H9 (cell line): ENCODE data around the gene ITGB8. TPM values are rescaled to one million over a fixed set of nuclear protein-coding genes. Genes with fewer than 3 reads are reported as not detected.

Source experiments
- DNase-seq: peaks from one replicate; pipeline ENCODE4 v3.0.0-alpha.2; 2017
- H2AFZ ChIP-seq: one replicate; pipeline ENCODE4 v1.6.1; 2013; ENCODE audit warnings: mild to moderate bottlenecking, low read length, control low read depth, moderate library complexity
- H2AK5ac ChIP-seq: 2 replicates; pipeline ENCODE4 v1.6.1; 2013; ENCODE audit warnings: low read length, control low read depth, mixed read lengths; ENCODE audit not compliant: insufficient read length
- H2BK120ac ChIP-seq: one replicate; pipeline ENCODE4 v1.6.1; 2013; ENCODE audit warnings: low read depth, mild to moderate bottlenecking, low read length, control low read depth, inconsistent platforms; ENCODE audit not compliant: poor library complexity, severe bottlenecking
- H2BK12ac ChIP-seq: 2 replicates; pipeline ENCODE4 v1.6.1; 2013; ENCODE audit warnings: low read length, control low read depth, mixed read lengths, low read depth; ENCODE audit not compliant: insufficient read length
- H2BK15ac ChIP-seq: 2 replicates; pipeline ENCODE4 v1.6.1; 2013; ENCODE audit warnings: low read depth, low read length, control low read depth
- H2BK20ac ChIP-seq: one replicate; pipeline ENCODE4 v1.6.1; 2013; ENCODE audit warnings: low read depth, mild to moderate bottlenecking, low read length, control low read depth, inconsistent platforms; ENCODE audit not compliant: poor library complexity, severe bottlenecking
- H2BK5ac ChIP-seq: 2 replicates; pipeline ENCODE4 v1.6.1; 2013; ENCODE audit warnings: low read length, control low read depth, mixed read lengths; ENCODE audit not compliant: insufficient read length
- H3K14ac ChIP-seq: 2 replicates; pipeline ENCODE4 v1.6.1; 2013; ENCODE audit warnings: low read length, control low read depth; ENCODE audit not compliant: insufficient read depth
- H3K18ac ChIP-seq: 2 replicates; pipeline ENCODE4 v1.6.1; 2013; ENCODE audit warnings: low read depth, mild to moderate bottlenecking, mixed read lengths, low read length, control low read depth; ENCODE audit not compliant: insufficient read length
- H3K23ac ChIP-seq: 2 replicates; pipeline ENCODE4 v1.6.1; 2013; ENCODE audit warnings: low read length, control low read depth, mixed read lengths, low read depth; ENCODE audit not compliant: insufficient read length
- H3K23me2 ChIP-seq: 2 replicates; pipeline ENCODE4 v1.6.1; 2013; ENCODE audit warnings: low read depth, mild to moderate bottlenecking, mixed read lengths, low read length, control low read depth; ENCODE audit not compliant: insufficient read length, poor library complexity, severe bottlenecking
- H3K27ac ChIP-seq: 2 replicates; pipeline ENCODE4 v1.5.1; 2013; ENCODE audit warnings: low read length, control low read depth, mixed read lengths, low read depth; ENCODE audit not compliant: insufficient read length
- H3K27me3 ChIP-seq: 2 replicates; pipeline ENCODE4 v1.6.1; 2013; ENCODE audit warnings: low read length, control low read depth, inconsistent platforms; ENCODE audit not compliant: insufficient read depth
- H3K4ac ChIP-seq: 2 replicates; pipeline ENCODE4 v1.6.1; 2013; ENCODE audit warnings: low read depth, mild to moderate bottlenecking, control low read depth, inconsistent platforms, low read length, moderate library complexity
- H3K4me1 ChIP-seq: 2 replicates; pipeline ENCODE4 v1.6.1; 2013; ENCODE audit warnings: low read length, control low read depth, inconsistent platforms; ENCODE audit not compliant: insufficient read depth
- H3K4me2 ChIP-seq: 2 replicates; pipeline ENCODE4 v1.6.1; 2013; ENCODE audit warnings: low read length, control low read depth, mixed read lengths; ENCODE audit not compliant: insufficient read length, insufficient read depth
- H3K56ac ChIP-seq: 2 replicates; pipeline ENCODE4 v1.6.1; 2013; ENCODE audit warnings: low read depth, mild to moderate bottlenecking, mixed read lengths, low read length, control low read depth; ENCODE audit not compliant: insufficient read length
- H3K79me1 ChIP-seq: 2 replicates; pipeline ENCODE4 v1.6.1; 2013; ENCODE audit warnings: low read depth, mild to moderate bottlenecking, moderate library complexity, low read length, control low read depth, inconsistent platforms; ENCODE audit not compliant: insufficient read depth, poor library complexity, severe bottlenecking
- H3K79me2 ChIP-seq: 2 replicates; pipeline ENCODE4 v1.6.1; 2013; ENCODE audit warnings: low read length, control low read depth, inconsistent platforms; ENCODE audit not compliant: insufficient read depth
- H3K9ac ChIP-seq: 2 replicates; pipeline ENCODE4 v1.6.1; 2013; ENCODE audit warnings: low read length, control low read depth, mixed read lengths; ENCODE audit not compliant: insufficient read length; ENCODE audit errors: extremely low read depth
- H3K9me3 ChIP-seq: one replicate; pipeline ENCODE4 v1.6.1; 2013; ENCODE audit warnings: low read depth, low read length, inconsistent platforms; ENCODE audit not compliant: control insufficient read depth
- H3T11ph ChIP-seq: one replicate; pipeline ENCODE4 v1.6.1; 2013; ENCODE audit warnings: mild to moderate bottlenecking, low read length, control low read depth, inconsistent platforms
- H4K20me1 ChIP-seq: one replicate; pipeline ENCODE4 v1.6.1; 2013; ENCODE audit not compliant: control insufficient read depth, insufficient read length, insufficient read depth
- H4K5ac ChIP-seq: 2 replicates; pipeline ENCODE4 v1.6.1; 2013; ENCODE audit warnings: low read depth, mild to moderate bottlenecking, mixed read lengths, low read length, control low read depth; ENCODE audit not compliant: insufficient read length
- H4K8ac ChIP-seq: replicated peaks from 2 replicates; pipeline ENCODE4 v1.6.1; 2013; ENCODE audit warnings: low read length, control low read depth, mixed read lengths, low read depth; ENCODE audit not compliant: insufficient read length
- H4K91ac ChIP-seq: 2 replicates; pipeline ENCODE4 v1.6.1; 2013; ENCODE audit warnings: low read depth, mild to moderate bottlenecking, moderate library complexity, mixed read lengths, low read length, control low read depth; ENCODE audit not compliant: insufficient read length
- H3K27ac Mint-ChIP-seq, 3 experiments: 2 replicates in 2 of 3; 3 replicates in 1 of 3; pipeline ENCODE4 v1.8.0; 2020 to 2021; ENCODE audit warnings: mixed read lengths in 3 of 3, mild to moderate bottlenecking in 1 of 3, moderate library complexity in 1 of 3
- H3K27me3 Mint-ChIP-seq: 2 replicates; pipeline ENCODE4 v1.8.0; 2021; ENCODE audit warnings: low read depth, mild to moderate bottlenecking, moderate library complexity, mixed read lengths
- H3K36me3 Mint-ChIP-seq, 3 experiments: 2 replicates in 2 of 3; 3 replicates in 1 of 3; pipeline ENCODE4 v1.8.0; 2020 to 2021; ENCODE audit warnings: low read depth in 3 of 3, mixed read lengths in 3 of 3; ENCODE audit not compliant: insufficient read depth in 1 of 3
- H3K4me1 Mint-ChIP-seq, 2 experiments: 2 replicates each; pipeline ENCODE4 v1.8.0; 2020; ENCODE audit warnings: mixed read lengths in 2 of 2
- H3K4me3 Mint-ChIP-seq, 2 experiments: 2 replicates in 1 of 2; 3 replicates in 1 of 2; pipeline ENCODE4 v1.8.0; 2020 to 2021; ENCODE audit warnings: mild to moderate bottlenecking in 2 of 2, mixed read lengths in 2 of 2, moderate library complexity in 1 of 2
- H3K9me3 Mint-ChIP-seq, 2 experiments: 2 replicates in 1 of 2; 3 replicates in 1 of 2; pipeline ENCODE4 v1.8.0; 2020; ENCODE audit warnings: mild to moderate bottlenecking in 2 of 2, mixed read lengths in 2 of 2, moderate library complexity in 1 of 2
- CTCF ChIP-seq: fragments of 200-600 bp; sonication (generic); conservative IDR thresholded peaks from 3 replicates; pipeline ENCODE4 v1.8.0; 2021; ENCODE audit warnings: antibody characterized with exemption, mild to moderate bottlenecking
- total RNA-seq: library from RNA; stranded (reverse); gene quantifications from 2 replicates; pipeline ENCODE4 v1.2.1, GENCODE V29; 2021

The ITGB8 gene
- total RNA-seq, 1 experiment from 2014 or later: 7.6 TPM

GRCh38 chr7:20438248-20438647 is 107.5 kb downstream of the ITGB8 start:
- no peak overlapping the region for H2BK120ac ChIP-seq
- no peak overlapping the region for H3K56ac ChIP-seq
- H4K5ac ChIP-seq: no peak overlapping the region
- TF ChIP-seq CTCF: no peak
- H2BK5ac ChIP-seq: no peak overlapping the region
- no peak overlapping the region for H3K9ac ChIP-seq
- no peak overlapping the region for H2BK20ac ChIP-seq
- Mint-ChIP-seq H3K36me3 (no peaks in the 10 kb centered on the region), H3K27ac (no peak overlapping the region), H3K27me3 (no peaks in the 10 kb centered on the region), H3K9me3 (no peaks in the 10 kb centered on the region), H3K4me1 (peaks cover 2 to 11% of the 10 kb centered on the region in 2 experiments; a peak in 3 of 4 replicates), H3K4me3 (no peak overlapping the region)
- no peak overlapping the region for H3T11ph ChIP-seq
- no peaks in the 10 kb centered on the region for H4K20me1 ChIP-seq
- no peak for DNase-seq
- no peak overlapping the region for H3K27ac ChIP-seq
- no peaks in the 10 kb centered on the region for H3K23me2 ChIP-seq
- no peak overlapping the region for H3K23ac ChIP-seq
- H3K4ac ChIP-seq: no peak overlapping the region
- no peak overlapping the region for H4K91ac ChIP-seq
- H2AK5ac ChIP-seq: no peak overlapping the region
- H3K27me3 ChIP-seq: no peaks in the 10 kb centered on the region; the same call in 1 of the 2 replicates
- H3K4me1 ChIP-seq: no peaks in the 10 kb centered on the region
- H3K79me2 ChIP-seq: no peaks in the 10 kb centered on the region
- no peak overlapping the region for H4K8ac ChIP-seq
- no peak overlapping the region for H2BK12ac ChIP-seq
- no peak overlapping the region for H2AFZ ChIP-seq
- no peak overlapping the region for H2BK15ac ChIP-seq
- no peaks in the 10 kb centered on the region for H3K79me1 ChIP-seq
- H3K9me3 ChIP-seq: no peaks in the 10 kb centered on the region
- H3K14ac ChIP-seq: no peak overlapping the region
- H3K18ac ChIP-seq: no peak overlapping the region
- no peak overlapping the region for H3K4me2 ChIP-seq
